Osteocyte (in vitro differentiated cells): ENCODE results near the gene NKG7. TPM values are rescaled to one million over a fixed set of nuclear protein-coding genes. Genes with fewer than 3 reads are reported as not detected.

ENCODE experiments used
- DNase-seq: peaks from one replicate; pipeline ENCODE4 v3.0.0; 2021; ENCODE audit warnings: mixed read lengths; ENCODE audit not compliant: unreplicated experiment; ENCODE audit errors: extremely low spot score
- H3K27ac Mint-ChIP-seq: one replicate; pipeline ENCODE4 v1.8.0; 2021; ENCODE audit warnings: mild to moderate bottlenecking, mixed read lengths; ENCODE audit not compliant: unreplicated experiment
- H3K27me3 Mint-ChIP-seq: one replicate; pipeline ENCODE4 v1.8.0; 2021; ENCODE audit warnings: mixed read lengths; ENCODE audit not compliant: unreplicated experiment
- H3K36me3 Mint-ChIP-seq: one replicate; pipeline ENCODE4 v1.8.0; 2021; ENCODE audit warnings: mixed read lengths; ENCODE audit not compliant: unreplicated experiment
- H3K4me1 Mint-ChIP-seq: one replicate; pipeline ENCODE4 v1.8.0; 2021; ENCODE audit warnings: mixed read lengths; ENCODE audit not compliant: unreplicated experiment
- H3K4me3 Mint-ChIP-seq: one replicate; pipeline ENCODE4 v1.8.0; 2021; ENCODE audit warnings: mild to moderate bottlenecking, moderate library complexity, mixed read lengths; ENCODE audit not compliant: unreplicated experiment
- H3K9me3 Mint-ChIP-seq: one replicate; pipeline ENCODE4 v1.8.0; 2021; ENCODE audit warnings: mixed read lengths; ENCODE audit not compliant: unreplicated experiment
- total RNA-seq: library from RNA; stranded (reverse); gene quantifications from 2 replicates; pipeline ENCODE4 v1.2.1, GENCODE V29; 2021
- TF ChIP-seq, protein P1 (sequence below): fragments of 200-600 bp; sonication (generic); IDR thresholded peaks from 2 replicates; pipeline ENCODE4 v1.5.0; 2021; ENCODE audit warnings: antibody characterized with exemption, mild to moderate bottlenecking, moderate library complexity

Gene NKG7
- total RNA-seq, 1 donor from 2014 or later = not detected

- DNase-seq = no peak
- no peak overlapping the region for H3K27ac Mint-ChIP-seq
- no peak overlapping the region for H3K4me3 Mint-ChIP-seq
Observed at GRCh38 chr19:51351266-51351990, 21.0 kb downstream of the NKG7 start.

DNA sequence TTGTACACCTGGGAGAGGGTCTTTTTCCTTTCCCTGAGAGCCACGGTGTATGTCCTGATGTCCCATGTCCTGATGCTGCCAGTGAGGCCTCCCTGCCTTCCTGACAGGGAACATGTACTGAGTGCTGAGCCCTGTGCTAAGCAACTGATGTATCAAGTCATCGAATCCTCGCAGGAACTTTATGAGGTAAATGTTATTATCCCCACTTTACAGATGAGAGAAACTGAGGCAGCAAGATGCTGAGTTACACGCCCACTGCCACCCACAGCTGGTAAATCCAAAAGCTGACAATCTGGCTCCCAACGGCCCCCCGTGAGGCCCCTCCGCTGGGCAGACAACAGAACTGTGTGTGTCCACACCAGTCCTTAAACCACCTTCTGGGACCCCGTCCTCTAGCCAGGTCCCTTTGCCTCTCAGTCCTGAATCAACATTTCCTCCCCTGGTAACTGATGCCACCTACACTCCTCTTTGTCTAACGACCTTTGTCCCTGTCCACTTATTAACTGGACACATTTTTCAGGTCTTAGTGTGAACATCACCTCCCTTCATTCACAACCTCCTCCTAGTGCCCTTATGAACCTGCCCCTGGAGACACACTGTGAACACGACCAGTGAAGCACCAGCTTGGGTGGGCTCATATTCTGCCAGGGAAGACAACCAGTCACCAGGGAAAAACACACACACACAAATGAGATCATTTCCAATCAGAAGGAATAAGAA, 25.1 kb downstream of the NKG7 start:
- no peak overlapping the region for H3K4me3 Mint-ChIP-seq
- H3K27me3 Mint-ChIP-seq = no peaks in the 10 kb centered on the region
- DNase-seq = no peak
- peaks cover 21% of the 10 kb centered on the region for H3K36me3 Mint-ChIP-seq
- H3K4me1 Mint-ChIP-seq = no peaks in the 10 kb centered on the region
- TF ChIP-seq, protein P1, sequence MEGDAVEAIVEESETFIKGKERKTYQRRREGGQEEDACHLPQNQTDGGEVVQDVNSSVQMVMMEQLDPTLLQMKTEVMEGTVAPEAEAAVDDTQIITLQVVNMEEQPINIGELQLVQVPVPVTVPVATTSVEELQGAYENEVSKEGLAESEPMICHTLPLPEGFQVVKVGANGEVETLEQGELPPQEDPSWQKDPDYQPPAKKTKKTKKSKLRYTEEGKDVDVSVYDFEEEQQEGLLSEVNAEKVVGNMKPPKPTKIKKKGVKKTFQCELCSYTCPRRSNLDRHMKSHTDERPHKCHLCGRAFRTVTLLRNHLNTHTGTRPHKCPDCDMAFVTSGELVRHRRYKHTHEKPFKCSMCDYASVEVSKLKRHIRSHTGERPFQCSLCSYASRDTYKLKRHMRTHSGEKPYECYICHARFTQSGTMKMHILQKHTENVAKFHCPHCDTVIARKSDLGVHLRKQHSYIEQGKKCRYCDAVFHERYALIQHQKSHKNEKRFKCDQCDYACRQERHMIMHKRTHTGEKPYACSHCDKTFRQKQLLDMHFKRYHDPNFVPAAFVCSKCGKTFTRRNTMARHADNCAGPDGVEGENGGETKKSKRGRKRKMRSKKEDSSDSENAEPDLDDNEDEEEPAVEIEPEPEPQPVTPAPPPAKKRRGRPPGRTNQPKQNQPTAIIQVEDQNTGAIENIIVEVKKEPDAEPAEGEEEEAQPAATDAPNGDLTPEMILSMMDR = no peak
- no peaks in the 10 kb centered on the region for H3K9me3 Mint-ChIP-seq
- H3K27ac Mint-ChIP-seq = no peak overlapping the region

More at GRCh38 chr19:51351266-51351990, 21.0 kb downstream of the NKG7 start:
- peaks cover 5% of the 10 kb centered on the region for H3K4me1 Mint-ChIP-seq
- TF ChIP-seq, protein P1 = no peak
- no peaks in the 10 kb centered on the region for H3K27me3 Mint-ChIP-seq
- no peaks in the 10 kb centered on the region for H3K9me3 Mint-ChIP-seq
- H3K36me3 Mint-ChIP-seq = peaks cover 19% of the 10 kb centered on the region

- Mint-ChIP-seq H3K4me1 (peaks cover 1% of the 10 kb centered on the region), H3K27me3 (no peaks in the 10 kb centered on the region)
Observed at GRCh38 chr19:51346742-51347141, 25.7 kb downstream of the NKG7 start.

GRCh38 chr19:51345076-51345620, 27.3 kb downstream of the NKG7 start:
- Mint-ChIP-seq H3K27ac (no peak overlapping the region), H3K4me1 (peaks cover 2% of the 10 kb centered on the region), H3K4me3 (no peak overlapping the region), H3K27me3 (no peaks in the 10 kb centered on the region), H3K36me3 (peaks cover 7% of the 10 kb centered on the region), H3K9me3 (no peaks in the 10 kb centered on the region)
- DNase-seq = no peak
- TF ChIP-seq, protein P1 = no peak

More at GRCh38 chr19:51346742-51347141, 25.7 kb downstream of the NKG7 start:
- Mint-ChIP-seq H3K36me3 (peaks cover 17% of the 10 kb centered on the region), H3K9me3 (no peaks in the 10 kb centered on the region), H3K4me3 (no peak overlapping the region), H3K27ac (no peak overlapping the region)
- TF ChIP-seq, protein P1 = no peak
- no peak for DNase-seq
